Measurements from ENCODE around the gene CCDC188. TPM values are rescaled to one million over a fixed set of nuclear protein-coding genes. Genes with fewer than 3 reads are reported as not detected.

Gene CCDC188
- total and polyA plus RNA-seq, 2 of the 13 experiments (the other 11 are each of a cell fraction or from before 2014, with no cell fraction given): not detected

- TF ChIP-seq LCORL (IDR thresholded peaks at IDR 0.05) (no peak), LCORL (CRISPR knock-in tag; IDR thresholded peaks at IDR 0.05) (no peak), ZFYVE20 (CRISPR knock-in tag; IDR thresholded peaks at IDR 0.05; ENCODE audit: borderline replicate concordance, low read depth) (no peak), PCBP1 (IDR thresholded peaks at IDR 0.05; ENCODE audit: borderline replicate concordance, low read depth, low read length) (no peak), ZNF782 (CRISPR knock-in tag; IDR thresholded peaks at IDR 0.05; ENCODE audit: borderline replicate concordance) (no peak), ZNF44 (CRISPR knock-in tag; IDR thresholded peaks at IDR 0.05) (no peak), CCDC6 (CRISPR knock-in tag; IDR thresholded peaks at IDR 0.05) (no peak), RCOR2 (CRISPR knock-in tag; IDR thresholded peaks at IDR 0.05) (no peak), XRCC5 (optimal IDR thresholded peaks at IDR 0.05; ENCODE audit: low read length) (no peak), ARNTL (CRISPR knock-in tag; IDR thresholded peaks at IDR 0.05) (no peak), TBX3 (IDR thresholded peaks at IDR 0.05; ENCODE audit: borderline replicate concordance) (no peak), SCMH1 (CRISPR knock-in tag; IDR thresholded peaks at IDR 0.05; ENCODE audit: borderline replicate concordance) (no peak), AGO2 (optimal IDR thresholded peaks at IDR 0.05; ENCODE audit: low read depth, low read length) (peak; percentile 70), TFDP1 (CRISPR knock-in tag; IDR thresholded peaks at IDR 0.05; ENCODE audit: borderline replicate concordance) (no peak), KDM3A (CRISPR knock-in tag; IDR thresholded peaks at IDR 0.05; ENCODE audit: low read depth) (no peak), MATR3 (CRISPR knock-in tag; IDR thresholded peaks at IDR 0.05) (no peak), ZNF674 (CRISPR knock-in tag; IDR thresholded peaks at IDR 0.05; ENCODE audit: low read depth) (no peak), DZIP1 (CRISPR knock-in tag; IDR thresholded peaks at IDR 0.05) (no peak), ZNF713 (CRISPR knock-in tag; IDR thresholded peaks at IDR 0.05) (no peak), PHF8 (CRISPR knock-in tag; IDR thresholded peaks at IDR 0.05) (no peak), ZNF574 (CRISPR knock-in tag; IDR thresholded peaks at IDR 0.05) (0 out of 2 replicates have a peak, but pooled peaks have one; percentile 25), POLR2AphosphoS2 (IDR thresholded peaks at IDR 0.05; ENCODE audit: low read depth, low read length) (no peak), NFKB2 (CRISPR knock-in tag; IDR thresholded peaks at IDR 0.05; ENCODE audit: borderline replicate concordance) (no peak), IRX3 (CRISPR knock-in tag; IDR thresholded peaks at IDR 0.05; ENCODE audit: borderline replicate concordance, low read depth) (no peak), NFIB (CRISPR knock-in tag; IDR thresholded peaks at IDR 0.05; ENCODE audit: borderline replicate concordance) (no peak)
Measured at GRCh38 chr22:20111689-20112622, 38.9 kb downstream of the CCDC188 start (continued).
